OCI-LY3 (cell line): ENCODE results near the gene KAT7.

ENCODE experiments used
- H2AFZ ChIP-seq: fragments of 200-600, 300-600 bp; shearing (Covaris generic); 2 replicates; pipeline ENCODE4 v1.6.0; 2014; ENCODE audit warnings: antibody characterized with exemption, low read depth, low read length
- H3K27ac ChIP-seq: fragments of 200-600, 300-600 bp; sonication (generic); 2 replicates; pipeline ENCODE4 v1.5.1; 2014; ENCODE audit warnings: mild to moderate bottlenecking, low read length, moderate library complexity, mixed read lengths
- H3K27me3 ChIP-seq: fragments of 200-600, 300-600 bp; sonication (generic); 2 replicates; pipeline ENCODE4 v1.6.1; 2014; ENCODE audit warnings: low read depth, low read length, mixed read lengths
- H3K36me3 ChIP-seq: fragments of 200-600, 300-600 bp; sonication (generic); replicated peaks from 2 replicates; pipeline ENCODE3; 2014; ENCODE audit warnings: low read depth, low read length, mixed read lengths
- H3K4me1 ChIP-seq: fragments of 300-600, 200-600 bp; sonication (generic); 2 replicates; pipeline ENCODE4 v1.6.1; 2014; ENCODE audit warnings: low read length, mixed read lengths
- H3K4me2 ChIP-seq: fragments of 200-600, 300-600 bp; sonication (generic); 2 replicates; pipeline ENCODE4 v1.6.1; 2014; ENCODE audit warnings: low read length, mixed read lengths
- H3K4me3 ChIP-seq: fragments of 300-600, 200-600 bp; sonication (generic); 2 replicates; pipeline ENCODE4 v1.5.1; 2014; ENCODE audit warnings: antibody characterized with exemption, mild to moderate bottlenecking, low read length, moderate library complexity
- H3K79me2 ChIP-seq: fragments of 300-600, 200-600 bp; shearing (Covaris generic); 2 replicates; pipeline ENCODE4 v1.6.1; 2014; ENCODE audit warnings: mild to moderate bottlenecking, low read length, mixed read lengths
- H3K9ac ChIP-seq: fragments of 300-600, 200-600 bp; shearing (Covaris generic); 2 replicates; pipeline ENCODE4 v1.6.0; 2014; ENCODE audit warnings: mild to moderate bottlenecking, low read length, moderate library complexity
- H3K9me3 ChIP-seq: fragments of 200-600, 300-600 bp; shearing (Covaris generic); 2 replicates; pipeline ENCODE4 v1.6.1; 2014; ENCODE audit warnings: low read length, mixed read lengths; ENCODE audit not compliant: insufficient read depth
- H4K20me1 ChIP-seq: fragments of 200-600, 300-600 bp; sonication (generic); 2 replicates; pipeline ENCODE4 v1.6.1; 2016; ENCODE audit warnings: low read length, mixed read lengths; ENCODE audit not compliant: insufficient read depth
- EZH2phosphoT487 ChIP-seq: fragments of 200-600 bp; shearing (Covaris generic); IDR thresholded peaks from 2 replicates; pipeline ENCODE4 v1.6.1; 2018; ENCODE audit warnings: antibody characterized with exemption, mixed run types, low read depth
- TF ChIP-seq, protein P1 (sequence below): fragments of 200-600, 300-600 bp; sonication (generic); IDR thresholded peaks from 2 replicates; pipeline ENCODE4 v1.5.1; 2014; ENCODE audit warnings: antibody characterized with exemption, low read length, low read depth

The KAT7 gene

DNA sequence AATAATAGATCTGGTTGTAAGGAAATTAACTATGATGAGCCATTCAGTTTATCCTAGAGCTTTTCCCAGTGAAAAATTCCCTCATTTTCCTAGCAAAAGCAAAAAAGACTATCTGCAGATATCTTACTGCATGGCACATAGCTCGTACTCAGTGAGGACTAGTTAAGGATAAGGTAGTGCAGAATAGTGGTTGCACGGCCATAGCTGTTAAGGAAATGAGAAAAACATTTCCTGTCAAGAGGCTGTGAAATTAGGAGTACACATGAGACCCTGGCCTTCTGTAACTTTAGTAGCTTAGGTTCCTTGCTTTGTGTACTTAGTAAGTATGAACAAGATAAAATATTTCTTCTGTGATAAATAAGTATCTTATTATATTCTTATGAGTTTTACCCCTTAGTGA, 10.3 kb downstream of the KAT7 start:
- Histone ChIP-seq H2AFZ (no peak overlapping the region), H3K27me3 (no peaks in the 10 kb centered on the region), H3K79me2 (peaks cover 48% of the 10 kb centered on the region), H3K27ac (no peak overlapping the region), H3K4me3 (no peak overlapping the region), H3K36me3 (peaks cover 45% of the 10 kb centered on the region), H3K4me1 (no peaks in the 10 kb centered on the region), H3K9ac (no peak overlapping the region), H3K4me2 (no peak overlapping the region), H3K9me3 (no peaks in the 10 kb centered on the region), H4K20me1 (peaks cover 6% of the 10 kb centered on the region; the same call in 1 of the 2 replicates)
- TF ChIP-seq EZH2phosphoT487: no peak
- TF ChIP-seq, protein P1, sequence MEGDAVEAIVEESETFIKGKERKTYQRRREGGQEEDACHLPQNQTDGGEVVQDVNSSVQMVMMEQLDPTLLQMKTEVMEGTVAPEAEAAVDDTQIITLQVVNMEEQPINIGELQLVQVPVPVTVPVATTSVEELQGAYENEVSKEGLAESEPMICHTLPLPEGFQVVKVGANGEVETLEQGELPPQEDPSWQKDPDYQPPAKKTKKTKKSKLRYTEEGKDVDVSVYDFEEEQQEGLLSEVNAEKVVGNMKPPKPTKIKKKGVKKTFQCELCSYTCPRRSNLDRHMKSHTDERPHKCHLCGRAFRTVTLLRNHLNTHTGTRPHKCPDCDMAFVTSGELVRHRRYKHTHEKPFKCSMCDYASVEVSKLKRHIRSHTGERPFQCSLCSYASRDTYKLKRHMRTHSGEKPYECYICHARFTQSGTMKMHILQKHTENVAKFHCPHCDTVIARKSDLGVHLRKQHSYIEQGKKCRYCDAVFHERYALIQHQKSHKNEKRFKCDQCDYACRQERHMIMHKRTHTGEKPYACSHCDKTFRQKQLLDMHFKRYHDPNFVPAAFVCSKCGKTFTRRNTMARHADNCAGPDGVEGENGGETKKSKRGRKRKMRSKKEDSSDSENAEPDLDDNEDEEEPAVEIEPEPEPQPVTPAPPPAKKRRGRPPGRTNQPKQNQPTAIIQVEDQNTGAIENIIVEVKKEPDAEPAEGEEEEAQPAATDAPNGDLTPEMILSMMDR: no peak

DNA sequence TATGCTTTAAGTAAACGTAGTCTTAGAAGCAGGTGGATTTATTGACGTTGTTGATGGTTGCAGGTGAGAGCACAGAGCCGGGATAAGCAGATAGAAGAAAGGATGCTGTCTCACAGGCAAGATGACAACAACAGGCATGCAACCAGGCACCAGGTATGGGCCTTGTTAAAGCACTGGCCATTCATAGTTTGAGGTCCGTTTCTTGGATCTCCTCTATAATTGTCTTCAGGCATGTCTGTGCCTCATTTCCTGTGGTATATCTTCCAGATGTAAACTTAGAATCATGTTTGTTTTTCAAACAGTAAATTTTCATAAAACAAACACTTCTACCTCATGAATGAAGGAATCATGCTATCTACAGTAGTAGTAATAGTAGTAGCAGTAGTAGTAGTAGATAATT, 20.6 kb downstream of the KAT7 start:
- Histone ChIP-seq H3K36me3 (peaks cover 56% of the 10 kb centered on the region), H4K20me1 (0 out of 2 replicates have a peak, but pooled peaks cover 1% of the 10 kb centered on the region), H3K79me2 (peaks cover 11% of the 10 kb centered on the region; the same call in 1 of the 2 replicates), H3K4me1 (no peaks in the 10 kb centered on the region), H2AFZ (no peak overlapping the region), H3K27me3 (no peaks in the 10 kb centered on the region), H3K4me3 (no peak overlapping the region), H3K9ac (no peak overlapping the region), H3K4me2 (no peak overlapping the region), H3K9me3 (no peaks in the 10 kb centered on the region), H3K27ac (no peak overlapping the region)
- no peak for TF ChIP-seq EZH2phosphoT487
- TF ChIP-seq, protein P1: no peak

DNA sequence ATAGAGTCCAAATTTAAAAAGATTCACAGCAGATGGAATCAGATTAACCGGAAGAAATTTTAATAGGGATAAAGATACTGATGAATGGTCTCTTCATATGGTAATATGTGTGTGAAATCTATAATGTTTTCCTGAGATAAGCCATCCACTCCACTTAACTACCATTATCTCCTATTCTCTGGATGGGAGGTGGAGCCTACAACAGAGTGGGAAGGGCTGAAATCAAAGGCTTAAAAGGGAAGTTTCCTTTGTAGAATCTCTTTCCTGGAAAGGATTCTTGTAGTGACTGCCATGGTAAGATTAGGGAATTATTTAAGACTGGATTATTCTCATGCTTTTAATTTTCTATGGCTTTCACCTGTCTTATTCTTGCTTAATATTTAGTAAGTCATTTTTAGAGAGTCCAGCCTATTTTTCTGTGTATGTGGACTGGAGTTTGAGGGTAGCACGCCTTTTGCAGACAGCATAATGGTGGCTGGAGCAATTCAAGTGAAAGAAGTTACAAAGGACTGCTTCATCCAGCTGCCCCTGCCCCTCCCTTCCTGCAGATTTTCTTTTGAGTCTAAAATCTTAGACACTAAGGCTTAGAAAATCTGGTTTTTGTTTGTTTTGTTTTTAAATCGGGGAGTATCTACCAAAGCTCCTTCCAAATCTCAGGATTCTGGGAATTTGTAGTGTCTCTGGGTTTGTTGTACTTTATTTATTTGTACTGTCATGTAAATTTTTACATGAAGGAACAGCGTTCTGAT, 26.5 kb downstream of the KAT7 start:
- H3K4me3 ChIP-seq: no peak overlapping the region
- H3K36me3 ChIP-seq: peaks cover 41% of the 10 kb centered on the region
- no peak overlapping the region for H3K4me2 ChIP-seq
- no peaks in the 10 kb centered on the region for H3K9me3 ChIP-seq
- 0 out of 2 replicates have a peak, but pooled peaks cover 3% of the 10 kb centered on the region for H4K20me1 ChIP-seq
- H3K27me3 ChIP-seq: no peaks in the 10 kb centered on the region
- H3K27ac ChIP-seq: no peak overlapping the region
- H2AFZ ChIP-seq: no peak overlapping the region
- H3K79me2 ChIP-seq: peaks cover 2% of the 10 kb centered on the region; the same call in 1 of the 2 replicates
- TF ChIP-seq, protein P1: no peak
- no peak for TF ChIP-seq EZH2phosphoT487
- H3K9ac ChIP-seq: no peak overlapping the region
- no peaks in the 10 kb centered on the region for H3K4me1 ChIP-seq

DNA sequence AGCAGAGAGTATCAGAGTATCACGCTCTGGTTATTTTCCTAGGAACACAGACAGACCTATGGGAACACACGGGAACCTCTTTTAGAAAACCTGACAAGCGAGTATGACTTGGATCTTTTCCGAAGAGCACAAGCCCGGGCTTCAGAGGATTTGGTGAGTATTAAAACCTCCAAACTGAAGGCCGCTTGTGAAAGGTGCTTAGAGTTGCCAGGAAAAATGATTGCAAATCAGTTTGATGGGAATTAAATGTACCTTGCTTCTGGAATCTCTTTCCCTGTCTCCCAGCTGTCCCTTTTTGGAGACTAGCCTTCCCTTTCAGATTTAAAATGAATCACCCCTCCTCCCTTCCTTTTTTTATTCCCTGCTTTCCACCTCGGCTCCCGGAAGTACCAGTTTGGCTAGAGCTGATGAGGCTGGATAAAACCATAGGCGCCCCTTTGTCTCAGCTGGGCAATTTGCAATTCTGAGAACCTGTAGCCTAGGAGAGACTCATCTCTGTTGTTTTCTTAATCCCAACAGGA, 27.3 kb downstream of the KAT7 start:
- no peak overlapping the region for H2AFZ ChIP-seq
- no peak overlapping the region for H3K4me2 ChIP-seq
- peaks cover 2% of the 10 kb centered on the region; the same call in 1 of the 2 replicates for H3K79me2 ChIP-seq
- H3K4me3 ChIP-seq: no peak overlapping the region
- no peak overlapping the region for H3K9ac ChIP-seq
- no peaks in the 10 kb centered on the region for H3K27me3 ChIP-seq
- no peaks in the 10 kb centered on the region for H3K9me3 ChIP-seq
- no peak overlapping the region for H3K27ac ChIP-seq
- no peaks in the 10 kb centered on the region for H3K4me1 ChIP-seq
- peaks cover 42% of the 10 kb centered on the region for H3K36me3 ChIP-seq
- H4K20me1 ChIP-seq: 0 out of 2 replicates have a peak, but pooled peaks cover 3% of the 10 kb centered on the region
- TF ChIP-seq, protein P1: no peak
- TF ChIP-seq EZH2phosphoT487: no peak
